ENCODE data around the gene PSTPIP2.
A peak's percentile ranks its signal among the peaks of the same experiment; 100 is the strongest.

The PSTPIP2 gene

DNA sequence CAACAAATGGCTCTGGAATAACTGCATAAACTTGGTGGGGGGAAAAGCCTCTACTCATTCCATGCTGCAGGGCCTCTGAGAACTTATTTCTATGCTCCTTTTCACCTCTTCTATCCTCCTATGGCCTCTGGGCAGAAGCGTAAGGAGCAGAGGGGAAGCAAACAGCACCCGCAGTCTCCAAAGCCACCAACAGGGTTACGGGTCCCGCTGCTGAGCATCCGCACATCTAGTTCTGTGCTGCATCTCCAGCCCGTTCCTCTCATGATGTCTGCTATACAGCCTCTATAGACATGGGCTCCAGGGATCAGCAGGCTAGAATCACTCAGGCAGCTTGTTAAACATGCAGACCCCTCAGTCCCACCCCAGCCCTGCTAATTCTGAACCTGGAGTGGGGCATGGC lies 25.9 kb downstream of the PSTPIP2 start:
- no peak overlapping the region for H3K4me3 ChIP-seq (replicated peaks; ENCODE audit: insufficient read depth, low read length)
- DNase-seq (ENCODE audit: low read depth in 1 of 2, low spot score in 1 of 2): no peak
- no peak overlapping the region for H3K27ac ChIP-seq (replicated peaks)
- no peak for TF ChIP-seq POLR2AphosphoS5 (IDR thresholded peaks at IDR 0.05; ENCODE audit: low read depth)
- TF ChIP-seq, protein P1, sequence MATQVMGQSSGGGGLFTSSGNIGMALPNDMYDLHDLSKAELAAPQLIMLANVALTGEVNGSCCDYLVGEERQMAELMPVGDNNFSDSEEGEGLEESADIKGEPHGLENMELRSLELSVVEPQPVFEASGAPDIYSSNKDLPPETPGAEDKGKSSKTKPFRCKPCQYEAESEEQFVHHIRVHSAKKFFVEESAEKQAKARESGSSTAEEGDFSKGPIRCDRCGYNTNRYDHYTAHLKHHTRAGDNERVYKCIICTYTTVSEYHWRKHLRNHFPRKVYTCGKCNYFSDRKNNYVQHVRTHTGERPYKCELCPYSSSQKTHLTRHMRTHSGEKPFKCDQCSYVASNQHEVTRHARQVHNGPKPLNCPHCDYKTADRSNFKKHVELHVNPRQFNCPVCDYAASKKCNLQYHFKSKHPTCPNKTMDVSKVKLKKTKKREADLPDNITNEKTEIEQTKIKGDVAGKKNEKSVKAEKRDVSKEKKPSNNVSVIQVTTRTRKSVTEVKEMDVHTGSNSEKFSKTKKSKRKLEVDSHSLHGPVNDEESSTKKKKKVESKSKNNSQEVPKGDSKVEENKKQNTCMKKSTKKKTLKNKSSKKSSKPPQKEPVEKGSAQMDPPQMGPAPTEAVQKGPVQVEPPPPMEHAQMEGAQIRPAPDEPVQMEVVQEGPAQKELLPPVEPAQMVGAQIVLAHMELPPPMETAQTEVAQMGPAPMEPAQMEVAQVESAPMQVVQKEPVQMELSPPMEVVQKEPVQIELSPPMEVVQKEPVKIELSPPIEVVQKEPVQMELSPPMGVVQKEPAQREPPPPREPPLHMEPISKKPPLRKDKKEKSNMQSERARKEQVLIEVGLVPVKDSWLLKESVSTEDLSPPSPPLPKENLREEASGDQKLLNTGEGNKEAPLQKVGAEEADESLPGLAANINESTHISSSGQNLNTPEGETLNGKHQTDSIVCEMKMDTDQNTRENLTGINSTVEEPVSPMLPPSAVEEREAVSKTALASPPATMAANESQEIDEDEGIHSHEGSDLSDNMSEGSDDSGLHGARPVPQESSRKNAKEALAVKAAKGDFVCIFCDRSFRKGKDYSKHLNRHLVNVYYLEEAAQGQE (IDR thresholded peaks at IDR 0.05; ENCODE audit: insufficient replicate concordance, low read depth): no peak
- TF ChIP-seq, protein P2, sequence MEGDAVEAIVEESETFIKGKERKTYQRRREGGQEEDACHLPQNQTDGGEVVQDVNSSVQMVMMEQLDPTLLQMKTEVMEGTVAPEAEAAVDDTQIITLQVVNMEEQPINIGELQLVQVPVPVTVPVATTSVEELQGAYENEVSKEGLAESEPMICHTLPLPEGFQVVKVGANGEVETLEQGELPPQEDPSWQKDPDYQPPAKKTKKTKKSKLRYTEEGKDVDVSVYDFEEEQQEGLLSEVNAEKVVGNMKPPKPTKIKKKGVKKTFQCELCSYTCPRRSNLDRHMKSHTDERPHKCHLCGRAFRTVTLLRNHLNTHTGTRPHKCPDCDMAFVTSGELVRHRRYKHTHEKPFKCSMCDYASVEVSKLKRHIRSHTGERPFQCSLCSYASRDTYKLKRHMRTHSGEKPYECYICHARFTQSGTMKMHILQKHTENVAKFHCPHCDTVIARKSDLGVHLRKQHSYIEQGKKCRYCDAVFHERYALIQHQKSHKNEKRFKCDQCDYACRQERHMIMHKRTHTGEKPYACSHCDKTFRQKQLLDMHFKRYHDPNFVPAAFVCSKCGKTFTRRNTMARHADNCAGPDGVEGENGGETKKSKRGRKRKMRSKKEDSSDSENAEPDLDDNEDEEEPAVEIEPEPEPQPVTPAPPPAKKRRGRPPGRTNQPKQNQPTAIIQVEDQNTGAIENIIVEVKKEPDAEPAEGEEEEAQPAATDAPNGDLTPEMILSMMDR (IDR thresholded peaks at IDR 0.05; ENCODE audit: insufficient read depth, low read length): no peak
- TF ChIP-seq GABPA (IDR thresholded peaks at IDR 0.05; ENCODE audit: low read depth): no peak
- no peak for TF ChIP-seq SPI1 (IDR thresholded peaks at IDR 0.05; ENCODE audit: borderline replicate concordance, low read depth)
- no peaks in the 10 kb centered on the region for H3K27me3 ChIP-seq (ENCODE audit: insufficient read depth, poor library complexity, severe bottlenecking)

GRCh38 chr18:46042571-46043123 lies 29.4 kb downstream of the PSTPIP2 start:
- DNase-seq (ENCODE audit: low read depth in 1 of 2, low spot score in 1 of 2): peak in 1 of 2 experiments; percentile 76
- no peak overlapping the region for H3K4me3 ChIP-seq (replicated peaks; ENCODE audit: insufficient read depth, low read length)

GRCh38 chr18:46040747-46041104 lies 31.3 kb downstream of the PSTPIP2 start:
- DNase-seq (ENCODE audit: low read depth in 1 of 2, low spot score in 1 of 2): peak in 1 of 2 experiments; percentile 39
- Histone ChIP-seq H3K4me3 (replicated peaks; ENCODE audit: insufficient read depth, low read length) (no peak overlapping the region), H3K27ac (replicated peaks) (no peak overlapping the region), H3K27me3 (ENCODE audit: insufficient read depth, poor library complexity, severe bottlenecking) (no peaks in the 10 kb centered on the region)
- TF ChIP-seq GABPA (IDR thresholded peaks at IDR 0.05; ENCODE audit: low read depth) (no peak), POLR2AphosphoS5 (IDR thresholded peaks at IDR 0.05; ENCODE audit: low read depth) (no peak), SPI1 (IDR thresholded peaks at IDR 0.05; ENCODE audit: borderline replicate concordance, low read depth) (peak; percentile 96)

More at GRCh38 chr18:46042571-46043123, 29.4 kb downstream of the PSTPIP2 start:
- Histone ChIP-seq H3K27ac (replicated peaks) (no peak overlapping the region), H3K27me3 (ENCODE audit: insufficient read depth, poor library complexity, severe bottlenecking) (no peaks in the 10 kb centered on the region)
- TF ChIP-seq, protein P2 (IDR thresholded peaks at IDR 0.05; ENCODE audit: insufficient read depth, low read length): no peak
- peak; percentile 59; the same call in 1 of the 2 replicates for TF ChIP-seq POLR2AphosphoS5 (IDR thresholded peaks at IDR 0.05; ENCODE audit: low read depth)

GRCh38 chr18:46040033-46040746 lies 31.9 kb downstream of the PSTPIP2 start:
- no peak overlapping the region for H3K4me3 ChIP-seq (replicated peaks; ENCODE audit: insufficient read depth, low read length)
- no peak overlapping the region for H3K27ac ChIP-seq (replicated peaks)
- H3K27me3 ChIP-seq (ENCODE audit: insufficient read depth, poor library complexity, severe bottlenecking): no peaks in the 10 kb centered on the region
- no peak for TF ChIP-seq GABPA (IDR thresholded peaks at IDR 0.05; ENCODE audit: low read depth)
- no peak for DNase-seq (ENCODE audit: low read depth in 1 of 2, low spot score in 1 of 2)

DNA sequence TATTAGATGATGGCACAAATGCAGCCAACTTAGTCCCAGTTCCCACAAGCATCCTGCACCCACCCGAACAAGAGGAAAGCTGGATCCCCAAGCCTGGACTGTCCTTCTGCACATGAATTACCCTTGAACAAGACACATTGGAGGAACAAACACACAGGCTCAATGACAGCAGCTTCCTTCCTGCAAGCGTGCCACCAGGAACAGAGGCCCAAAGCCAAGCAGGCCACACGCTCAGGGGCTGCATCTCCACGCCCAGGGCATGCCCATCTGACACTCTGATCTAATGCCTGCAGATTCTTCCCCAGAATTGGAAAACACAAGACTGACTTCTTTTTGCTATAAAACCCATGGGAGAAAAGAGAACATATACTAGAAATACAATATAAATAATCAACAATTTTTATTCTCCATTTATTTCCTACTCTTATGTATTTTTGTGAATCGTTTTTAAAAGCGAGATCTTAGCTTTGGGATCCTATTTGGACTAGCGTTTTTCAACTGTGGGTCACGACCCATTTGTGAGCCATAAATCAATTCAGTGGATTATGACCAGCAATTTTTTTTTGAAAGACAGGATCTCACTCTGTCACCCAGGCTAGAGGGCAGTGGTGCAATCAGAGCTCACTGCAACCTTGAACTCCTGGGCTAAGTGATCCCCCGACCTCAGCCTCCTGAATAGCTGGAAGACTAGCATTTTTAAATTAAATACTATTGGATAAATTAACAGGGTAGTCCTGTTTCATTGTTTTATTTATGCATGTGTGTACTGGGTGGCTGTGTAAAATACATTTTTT lies 34.4 kb downstream of the PSTPIP2 start:
- no peak overlapping the region for H3K27ac ChIP-seq (replicated peaks)
- no peak overlapping the region for H3K4me3 ChIP-seq (replicated peaks; ENCODE audit: insufficient read depth, low read length)
- no peaks in the 10 kb centered on the region for H3K27me3 ChIP-seq (ENCODE audit: insufficient read depth, poor library complexity, severe bottlenecking)
- no peak for DNase-seq (ENCODE audit: low read depth in 1 of 2, low spot score in 1 of 2)
- no peak for TF ChIP-seq GABPA (IDR thresholded peaks at IDR 0.05; ENCODE audit: low read depth)
- TF ChIP-seq, protein P1 (IDR thresholded peaks at IDR 0.05; ENCODE audit: insufficient replicate concordance, low read depth): no peak
- no peak for TF ChIP-seq SPI1 (IDR thresholded peaks at IDR 0.05; ENCODE audit: borderline replicate concordance, low read depth)
- no peak for TF ChIP-seq POLR2AphosphoS5 (IDR thresholded peaks at IDR 0.05; ENCODE audit: low read depth)
- TF ChIP-seq, protein P2 (IDR thresholded peaks at IDR 0.05; ENCODE audit: insufficient read depth, low read length): no peak

Data from HL-60 (cell line).